ENCODE data around the gene LIPF.

DNA sequence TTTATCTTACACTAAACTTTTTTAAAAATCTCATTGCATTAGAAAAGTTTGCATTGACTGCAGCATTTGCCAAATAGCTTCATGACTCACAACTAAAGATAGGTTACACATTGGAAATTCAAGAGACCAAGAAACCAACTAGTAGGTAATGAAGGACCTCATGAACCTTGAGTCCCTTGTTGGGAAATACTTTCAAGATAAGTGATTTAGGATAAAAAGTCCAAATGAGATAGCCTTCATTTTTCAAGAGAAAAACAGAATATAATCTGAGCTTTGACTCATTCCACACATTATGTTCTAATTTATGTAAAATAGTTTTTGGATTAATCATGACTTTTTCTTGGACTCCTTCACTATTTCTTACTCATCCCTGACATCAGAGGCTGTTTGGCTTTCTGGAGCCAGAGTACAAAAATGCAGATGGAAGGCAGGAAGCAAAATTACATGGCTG, 13.1 kb upstream of the LIPF start:
- TF ChIP-seq POLR2AphosphoS5 (IDR thresholded peaks at IDR 0.05; ENCODE audit: low read depth, low read length) = no peak
- TF ChIP-seq POLR2A (IDR thresholded peaks at IDR 0.05; ENCODE audit: low read depth, low read length) = no peak
- no peak for TF ChIP-seq TAF1 (IDR thresholded peaks at IDR 0.05; ENCODE audit: low read depth, low read length)

All from GM12891 (cell line).